ENCODE measurements around the gene DSCAM. TPM values are rescaled to one million over a fixed set of nuclear protein-coding genes. Genes with fewer than 3 reads are reported as not detected.

Gene DSCAM
- total RNA-seq, 1 experiment from 2014 or later = not detected

- ChIA-PET RAD21 (ENCODE audit: low non-redundant PET in 1 of 2, low total read pairs in 2 of 2, uncharacterized antibody in 2 of 2, unreplicated experiment in 2 of 2) (no interaction called here), POLR2A (no interaction called here), CTCF (no interaction called here)
- H3K36me3 ChIP-seq (ENCODE audit: control insufficient read depth in 1 of 2, insufficient read depth in 2 of 2, low read length in 2 of 2) = no peaks in the 10 kb centered on the region
- H3K27ac ChIP-seq (ENCODE audit: low read depth, low read length) = no peak overlapping the region
- H3K9me2 ChIP-seq (ENCODE audit: insufficient read depth) = no peaks in the 10 kb centered on the region
- intact Hi-C loops (cut with micrococcal nuclease) = no loop called here
- H3K27me3 ChIP-seq (ENCODE audit: insufficient read depth, low read length) = no peaks in the 10 kb centered on the region
- no peaks in the 10 kb centered on the region for H3K4me1 ChIP-seq (ENCODE audit: control insufficient read depth in 1 of 2, insufficient read depth in 2 of 2, low read length in 2 of 2)
- BruUV-seq (replicated peaks) = no TSS peak
- ATAC-seq = no peak
- H3K9ac ChIP-seq (ENCODE audit: low read length) = no peak overlapping the region
- H2AFZ ChIP-seq (ENCODE audit: low read depth, low read length, poor library complexity, severe bottlenecking) = no peak overlapping the region
- H3K9me3 ChIP-seq (ENCODE audit: control insufficient read depth in 1 of 2, insufficient read depth in 1 of 2, low read depth in 1 of 2, low read length in 2 of 2) = peaks cover 8 to 32% of the 10 kb centered on the region in 2 experiments; a peak in 3 of 4 replicates
- no peak overlapping the region for H3K4me3 ChIP-seq (replicated peaks in 1 of 2; ENCODE audit: low read depth in 1 of 2, low read length in 2 of 2)
- H4K20me1 ChIP-seq (ENCODE audit: insufficient read depth) = no peaks in the 10 kb centered on the region
- no peak for DNase-seq (ENCODE audit: low read depth, low spot score)
- TF ChIP-seq ELF1 (IDR thresholded peaks at IDR 0.05; ENCODE audit: borderline replicate concordance, low read depth) (no peak), ZFX (IDR thresholded peaks at IDR 0.05) (no peak), POLR2AphosphoS5 (IDR thresholded peaks at IDR 0.05; ENCODE audit: low read depth, low read length) (no peak), CEBPB (IDR thresholded peaks at IDR 0.05; ENCODE audit: low read depth) (no peak), ATF3 (IDR thresholded peaks at IDR 0.05) (no peak), JUND (IDR thresholded peaks at IDR 0.05) (no peak), EGR1 (IDR thresholded peaks at IDR 0.05; ENCODE audit: low read depth) (no peak), ZBTB33 (IDR thresholded peaks at IDR 0.05; ENCODE audit: extremely low read depth, insufficient replicate concordance, low read length) (no peak), TCF7L2 (IDR thresholded peaks at IDR 0.05; ENCODE audit: borderline replicate concordance, extremely low read depth, insufficient read depth, insufficient read length) (no peak), MAX (IDR thresholded peaks at IDR 0.05) (no peak)
- H3K79me2 ChIP-seq (ENCODE audit: insufficient read depth, low read length) = no peaks in the 10 kb centered on the region
- no peak overlapping the region for H3K4me2 ChIP-seq (ENCODE audit: low read length)
Observed at GRCh38 chr21:40736145-40736544, 110.8 kb downstream of the DSCAM start.

Data from HCT116 (cell line).